Dedifferentiated amniotic fluid mesenchymal stem cell (primary cell): Measurements from ENCODE around the gene S100A12.
"Not testable (repeated sequence)": the region's sequence is repeated elsewhere in the genome, so short reads cannot be mapped to it uniquely, and the experiment has no call there.

Experiments used
- DNase-seq: peaks from one replicate; pipeline ENCODE4 v3.0.0-alpha.2; 2016; ENCODE audit errors: extremely low spot score

Gene S100A12

DNA sequence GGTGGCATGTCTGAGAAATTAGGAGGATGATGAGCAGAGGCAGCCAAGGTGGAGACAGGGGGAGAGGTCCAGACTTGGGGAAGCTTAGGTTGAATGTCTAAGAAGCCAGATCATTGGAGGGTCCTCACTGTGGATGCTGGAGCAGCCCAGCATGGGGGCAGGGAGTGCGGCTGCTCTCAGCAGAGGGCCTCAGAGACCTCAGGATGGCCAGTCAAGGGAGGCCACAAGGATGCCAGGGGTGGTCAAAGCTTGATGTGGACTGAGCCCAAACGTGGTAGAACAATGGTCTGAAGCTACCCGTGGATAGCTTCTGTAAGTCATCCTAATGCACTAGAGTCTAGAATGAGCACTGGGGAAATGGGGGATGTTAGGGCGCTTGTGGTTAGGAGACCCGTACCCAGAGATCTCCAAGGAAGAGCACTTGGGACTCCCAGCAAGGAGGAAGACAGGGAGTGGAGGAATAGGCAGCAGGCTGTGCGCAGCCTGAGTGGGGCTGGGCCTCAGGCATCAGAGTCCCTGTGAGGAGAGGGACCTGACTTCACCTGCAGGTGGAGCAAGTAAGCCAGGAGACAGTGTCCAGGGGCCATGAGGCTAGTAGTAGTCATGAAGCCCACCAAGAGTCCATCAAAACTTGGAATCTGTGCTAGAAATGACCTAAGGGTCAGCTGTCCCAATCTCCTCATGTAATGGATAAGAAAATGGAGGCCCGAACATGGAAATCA, 22.0 kb downstream of the S100A12 start:
- DNase-seq, result no peak

DNA sequence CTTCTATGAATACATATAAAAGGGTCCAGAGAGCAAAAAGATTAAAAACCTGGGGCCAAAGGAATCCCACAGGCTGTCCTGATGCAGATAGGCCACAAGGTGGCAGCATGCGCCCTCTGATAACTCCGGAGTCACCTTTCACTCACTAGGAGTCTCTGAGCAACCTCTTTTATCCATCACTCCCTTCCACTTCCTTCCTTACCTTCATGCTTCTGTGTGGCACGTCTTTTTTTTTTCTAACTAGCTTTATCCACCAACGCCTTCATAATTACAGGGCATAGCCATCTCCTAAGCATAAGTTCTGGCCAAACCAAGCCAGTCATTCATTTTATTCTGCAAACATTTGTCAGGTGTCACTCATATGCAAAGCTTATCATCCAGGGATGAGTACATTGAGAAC, 22.9 kb downstream of the S100A12 start:
- peak; percentile 63 for DNase-seq

DNA sequence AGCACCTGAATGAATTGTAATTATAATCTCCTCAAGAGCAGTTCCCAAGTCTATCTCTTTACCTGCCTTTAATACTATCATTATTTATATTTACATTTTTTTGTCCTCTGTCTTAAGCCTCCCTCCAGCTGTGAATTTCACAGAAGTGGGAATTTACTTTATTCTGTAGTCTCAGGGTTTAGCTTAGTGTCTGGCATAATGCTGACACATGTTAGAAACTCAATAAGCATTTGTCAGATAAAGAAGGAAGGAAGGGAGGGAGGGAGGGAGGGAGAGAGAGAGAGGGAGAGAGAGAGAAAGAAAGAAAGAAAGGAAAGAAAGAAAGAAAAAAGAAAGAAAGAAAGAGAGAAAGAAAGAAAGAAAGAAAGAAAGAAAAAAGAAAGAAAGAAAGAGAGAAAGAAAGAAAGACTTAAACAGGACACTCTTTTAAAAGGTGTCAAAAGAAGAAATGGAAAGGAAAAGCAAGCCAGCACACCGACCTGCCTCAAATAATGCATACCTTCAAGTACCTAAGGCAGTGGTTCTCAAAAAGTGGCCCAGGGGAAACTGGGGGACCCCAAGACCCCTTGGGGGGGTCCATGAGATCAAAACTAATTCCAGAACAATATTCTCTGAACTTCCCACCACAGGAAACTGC, 25.0 kb downstream of the S100A12 start:
- no peak for DNase-seq

DNA sequence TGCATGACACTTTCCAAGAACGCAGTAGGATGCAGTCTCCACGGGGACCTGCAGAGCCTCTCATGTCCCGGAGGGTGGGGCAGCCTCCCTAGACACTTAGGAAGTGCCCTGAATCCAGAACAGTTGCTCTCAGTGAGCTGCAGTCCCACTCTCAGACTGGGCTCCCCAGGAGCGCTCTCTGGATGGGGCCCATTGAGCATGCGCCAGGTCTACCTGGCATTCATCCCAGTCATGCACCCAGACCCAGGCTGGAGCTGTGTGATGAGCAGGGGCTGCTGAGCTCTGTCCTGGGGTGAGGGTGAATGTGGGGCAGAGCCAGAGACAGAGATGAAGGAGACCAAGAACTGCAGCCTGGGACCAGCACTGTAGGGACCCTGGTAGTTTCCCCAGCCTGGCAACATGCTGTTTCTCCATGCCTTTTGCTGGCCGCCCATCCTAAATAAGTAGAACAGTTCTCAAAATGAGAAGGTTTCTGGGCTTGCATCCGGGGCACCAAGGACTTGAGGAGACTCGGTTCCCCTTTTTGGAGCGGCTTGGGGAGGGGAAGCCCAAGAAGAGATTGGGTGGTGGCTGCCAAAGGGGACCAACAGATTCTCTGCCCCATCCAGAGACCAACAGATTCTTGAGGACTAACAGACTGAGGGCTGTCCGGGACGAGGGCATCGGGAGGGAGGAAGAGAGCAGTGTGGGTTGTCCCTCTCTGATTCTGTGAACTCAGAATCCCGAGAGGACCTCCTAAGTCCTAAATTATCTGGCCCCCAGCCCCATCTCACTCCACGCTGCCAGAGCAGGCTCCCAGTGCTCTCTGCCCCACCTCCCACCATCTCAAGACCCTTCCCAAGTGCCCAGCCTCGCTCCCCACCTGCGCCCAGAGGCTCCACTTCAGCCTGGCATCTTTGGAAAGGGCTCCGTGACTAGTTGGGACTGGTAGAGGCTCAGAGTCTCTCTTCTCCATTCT, 25.8 kb downstream of the S100A12 start:
- no peak for DNase-seq

DNA sequence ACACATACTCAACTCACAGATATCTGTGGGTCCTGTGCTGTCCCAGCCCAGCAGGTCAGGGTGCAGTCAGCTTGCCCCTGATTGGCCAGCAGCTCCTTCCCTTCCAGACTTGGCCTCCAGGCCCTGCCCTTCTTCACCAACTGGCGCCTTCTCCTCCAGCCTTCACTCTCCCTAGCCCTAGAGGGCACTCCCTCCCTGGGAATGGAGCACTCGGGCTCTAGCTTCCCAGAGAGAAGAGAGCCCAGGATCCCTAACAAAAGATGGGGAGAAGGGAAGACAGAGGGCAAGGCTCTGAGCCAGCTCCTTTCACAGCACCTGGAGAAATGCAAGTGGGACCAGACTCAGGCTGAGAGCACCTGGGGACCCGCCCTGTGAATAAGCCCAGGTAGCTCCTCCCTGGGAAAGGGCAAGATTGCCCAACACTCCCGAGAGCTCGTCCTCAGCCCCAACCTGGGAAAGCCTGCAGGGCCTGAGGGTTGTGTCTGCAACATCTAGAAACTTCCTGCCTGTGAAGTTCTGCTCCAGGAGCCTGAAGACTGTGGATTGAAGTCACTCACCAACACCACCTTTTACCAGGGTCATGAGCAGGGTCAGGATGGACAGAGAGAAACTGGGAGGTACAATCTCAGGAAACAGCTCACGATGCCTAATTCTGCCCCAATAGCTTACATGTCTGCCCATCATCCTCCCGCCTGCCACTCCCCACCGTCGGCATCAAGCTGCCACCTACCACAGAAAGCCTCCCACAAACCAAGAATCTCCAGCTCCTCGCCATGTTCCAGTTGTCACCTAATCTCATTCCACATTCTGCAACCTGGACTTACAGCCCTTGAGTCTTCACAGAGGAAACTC, 26.7 kb downstream of the S100A12 start, which contains the start of gene PGLYRP4:
PGLYRP4 (minus strand) TSS at position 331 of the 852 bp plus-strand sequence. CDS start 909 bp downstream, outside the sequence.
- DNase-seq, result no peak

DNA sequence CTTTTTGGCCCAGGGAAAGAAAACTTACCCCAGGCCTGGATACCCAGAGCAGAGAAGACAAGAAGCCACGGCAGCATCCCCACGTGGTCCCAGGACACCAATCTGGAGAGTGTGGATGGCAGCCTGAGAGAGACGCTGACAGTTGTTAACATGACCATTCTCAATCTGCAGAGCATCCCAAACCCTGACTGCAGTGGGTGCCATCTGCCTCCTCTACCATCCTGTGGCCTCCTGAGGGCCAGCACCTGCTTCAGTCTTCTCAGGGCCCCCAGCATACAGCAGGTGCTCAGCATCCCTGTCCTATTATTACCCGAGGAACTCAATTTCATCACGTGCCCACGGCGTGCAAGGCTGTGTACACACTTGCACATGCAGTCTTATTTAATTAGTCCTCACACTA, 27.6 kb downstream of the S100A12 start:
- no peak for DNase-seq

DNA sequence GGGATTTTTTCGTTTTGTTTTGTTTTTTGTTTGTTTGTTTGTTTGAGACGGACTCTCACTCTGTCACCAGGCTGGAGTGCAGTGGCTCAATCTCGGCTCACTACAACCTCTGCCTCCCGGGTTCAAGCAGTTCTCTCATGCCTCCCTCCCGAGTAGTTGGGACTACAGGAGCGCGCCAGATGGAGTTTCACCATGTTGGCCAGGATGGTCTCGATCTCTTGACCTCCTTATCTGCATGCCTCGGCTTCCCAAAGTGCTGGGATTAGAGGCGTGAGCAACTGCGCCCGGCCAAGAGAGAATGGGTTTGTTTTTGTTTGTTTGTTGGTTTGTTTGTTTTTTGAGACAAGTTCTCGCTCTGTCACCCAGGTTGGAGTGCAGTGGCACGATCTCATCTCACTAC, 28.4 kb downstream of the S100A12 start:
- DNase-seq, result not testable (repeated sequence)

DNA sequence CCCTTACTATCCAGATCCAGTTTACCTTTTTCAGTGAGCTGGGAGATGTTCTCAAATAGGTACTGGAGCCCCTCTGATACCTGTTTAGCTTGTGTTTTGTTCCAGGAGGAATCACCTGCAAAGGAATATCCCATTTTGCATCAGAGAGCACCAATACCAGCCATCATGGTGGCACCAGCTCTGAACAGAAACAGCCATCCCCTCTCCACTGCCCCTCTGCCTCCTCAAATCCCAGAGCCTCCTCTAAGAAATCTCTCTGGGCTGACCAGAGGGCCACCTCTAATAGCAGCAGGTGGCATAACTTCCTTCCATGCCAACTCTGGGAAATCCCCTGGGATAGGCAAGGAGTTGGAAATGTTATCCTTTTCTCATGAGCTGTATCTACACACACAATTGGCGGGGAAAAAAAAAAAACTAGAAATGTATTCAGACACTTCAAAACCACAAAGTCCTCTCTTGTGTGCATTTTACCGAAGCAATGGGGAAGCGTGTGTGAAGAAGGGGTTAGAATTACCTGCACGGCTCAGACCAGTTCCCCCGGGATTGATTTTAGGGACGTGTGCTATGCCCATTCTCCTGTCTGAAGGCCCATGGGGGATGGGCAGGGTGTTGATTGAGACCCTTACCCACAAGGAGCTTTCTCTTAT, 29.2 kb downstream of the S100A12 start:
- DNase-seq, result no peak

DNA sequence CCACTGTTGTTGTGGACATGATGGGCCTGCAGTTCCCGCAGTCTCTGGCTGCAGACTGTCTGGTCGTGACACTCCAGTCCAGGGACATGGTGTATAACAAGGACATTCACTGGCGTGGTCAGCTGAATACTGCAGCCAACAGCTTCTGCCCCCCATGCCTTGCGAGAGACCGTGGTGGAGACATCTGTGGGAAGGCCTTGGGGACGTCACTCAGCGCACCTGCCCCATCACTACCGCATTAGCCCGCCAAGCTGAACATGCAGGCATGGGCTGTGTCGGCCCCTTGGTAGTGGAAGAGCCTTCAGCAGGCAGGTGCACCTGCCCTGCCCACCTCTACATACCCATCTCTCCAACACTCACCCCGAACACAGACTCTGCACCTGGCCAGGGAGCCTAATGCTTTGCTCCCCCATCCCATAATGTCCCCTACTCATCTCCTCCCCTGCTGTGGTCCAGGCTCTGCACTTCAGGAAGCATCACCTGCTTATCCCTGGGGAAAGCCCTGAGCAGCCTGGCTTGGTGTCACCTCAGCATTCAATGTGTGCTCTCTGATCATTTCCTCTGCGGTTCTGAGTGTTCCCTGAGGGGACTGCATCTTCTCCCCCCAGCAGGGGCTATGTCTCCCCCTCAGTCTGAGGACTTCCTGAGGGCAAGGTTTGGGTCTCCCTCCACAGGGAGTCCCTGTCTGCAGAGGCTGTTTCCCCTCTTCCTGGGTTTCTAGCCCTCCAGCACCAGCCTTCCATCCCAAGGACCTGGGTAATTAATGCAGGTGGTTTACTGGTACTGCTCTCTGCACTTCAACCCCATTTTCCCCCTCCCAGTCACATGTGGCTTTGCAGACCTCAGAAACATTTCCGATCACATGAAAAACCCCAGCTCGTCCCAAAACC, 30.0 kb downstream of the S100A12 start:
- no peak for DNase-seq

DNA sequence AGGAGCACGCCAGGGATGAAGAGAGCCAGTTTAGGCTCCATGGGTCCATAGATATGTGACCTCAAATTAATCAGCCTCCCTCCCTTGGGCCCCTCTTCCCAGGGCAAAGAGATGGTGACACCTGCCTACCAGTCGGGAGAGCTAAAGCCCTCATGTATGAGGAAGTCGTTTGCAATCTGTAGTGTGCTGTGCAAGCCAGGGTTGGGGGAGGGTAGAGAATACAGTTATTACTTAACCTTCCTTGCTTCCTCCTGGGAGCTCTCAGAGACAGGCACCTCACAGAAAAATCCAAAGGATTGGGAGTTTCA, 30.7 kb downstream of the S100A12 start:
- no peak for DNase-seq

DNA sequence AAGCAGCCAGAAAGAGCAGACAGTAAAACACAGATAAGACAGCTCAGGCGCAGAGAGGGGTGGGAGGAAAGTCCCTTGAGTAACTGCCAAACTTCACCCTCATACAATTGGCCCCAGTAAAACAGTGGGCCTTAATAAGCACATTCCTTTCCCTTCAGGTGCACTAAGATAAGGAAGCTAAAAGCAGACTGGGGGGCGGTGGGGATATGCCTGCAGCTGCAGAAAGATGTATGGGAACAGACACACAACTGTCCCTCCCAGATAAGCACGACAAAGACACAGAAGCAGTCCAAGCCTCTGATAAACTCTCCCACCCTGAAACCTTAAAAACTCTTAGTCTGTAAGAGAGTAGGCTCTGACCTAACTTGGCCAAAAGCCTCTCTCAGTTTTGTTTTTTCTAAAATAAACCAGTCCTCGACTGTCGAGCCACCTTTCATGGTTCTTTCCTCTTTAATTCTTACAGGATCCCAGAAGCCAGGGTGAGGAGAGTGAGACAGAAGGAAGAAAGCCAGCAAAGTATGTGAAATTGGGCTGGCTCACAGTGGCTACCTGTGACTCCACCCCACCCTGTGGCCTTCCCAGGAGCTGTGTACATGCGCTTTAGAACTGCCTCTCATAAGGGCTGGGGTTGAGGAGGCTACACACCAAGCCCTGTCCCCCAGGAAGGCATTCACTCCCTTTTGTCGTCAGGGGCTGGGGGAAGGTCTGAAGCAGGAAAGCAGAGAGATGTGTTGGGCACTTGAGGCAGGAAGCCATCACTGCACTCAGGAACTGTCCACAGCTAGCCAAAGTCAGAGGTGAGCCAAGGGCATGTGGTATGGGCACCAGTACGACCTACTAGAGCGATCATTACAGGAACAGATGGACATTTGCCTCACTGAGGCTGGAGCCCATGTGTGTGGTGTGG, 31.4 kb downstream of the S100A12 start:
- no peak for DNase-seq

DNA sequence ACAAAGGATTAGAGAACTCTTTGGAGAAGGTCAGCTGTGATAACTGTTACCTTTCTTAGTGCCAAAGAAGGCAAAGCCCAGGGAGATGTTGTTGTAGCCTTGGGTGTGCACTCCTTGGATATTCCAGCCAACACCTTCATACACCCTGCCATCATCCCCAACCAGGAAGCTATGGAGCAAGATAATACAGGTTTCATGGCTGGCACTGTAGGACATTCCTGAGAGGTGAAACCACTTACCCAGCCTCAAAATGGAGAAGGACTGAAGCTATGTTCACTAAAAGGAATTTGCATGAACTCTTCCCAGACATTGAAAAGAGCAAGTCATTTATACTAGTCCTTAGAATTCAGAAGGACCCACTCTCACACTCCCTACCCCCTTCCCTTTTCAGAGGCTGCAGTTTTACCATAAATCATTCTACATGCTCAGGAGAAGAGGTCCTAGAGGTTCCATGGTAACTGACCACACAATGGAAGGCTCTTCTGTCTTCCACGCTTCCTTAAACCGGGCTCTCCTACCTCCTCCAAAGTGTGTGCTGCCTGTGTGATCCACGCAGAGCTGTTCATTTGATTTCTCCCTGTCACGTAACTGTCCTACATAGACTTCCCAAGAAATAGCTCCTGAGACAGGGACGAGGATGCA, 32.3 kb downstream of the S100A12 start:
- no peak for DNase-seq

DNA sequence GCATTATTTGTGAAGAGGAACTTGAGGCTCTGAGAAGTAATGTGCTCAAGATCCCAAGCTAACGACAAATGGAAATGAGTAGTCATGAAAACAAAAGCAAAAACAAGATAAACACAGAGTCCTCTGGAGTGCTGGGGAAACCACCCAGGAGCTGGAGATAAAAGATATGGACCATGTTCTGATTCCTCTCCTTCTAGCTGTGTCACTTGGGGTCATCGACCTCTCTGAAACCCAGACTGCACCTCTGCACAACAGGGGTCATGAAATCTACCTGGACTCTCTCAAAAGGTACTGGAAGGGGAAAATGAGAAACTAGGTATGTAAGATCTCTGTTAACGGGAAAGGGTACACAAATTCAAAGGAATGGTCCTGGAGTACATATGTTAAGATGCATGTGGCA, 33.2 kb downstream of the S100A12 start:
- DNase-seq, result no peak

DNA sequence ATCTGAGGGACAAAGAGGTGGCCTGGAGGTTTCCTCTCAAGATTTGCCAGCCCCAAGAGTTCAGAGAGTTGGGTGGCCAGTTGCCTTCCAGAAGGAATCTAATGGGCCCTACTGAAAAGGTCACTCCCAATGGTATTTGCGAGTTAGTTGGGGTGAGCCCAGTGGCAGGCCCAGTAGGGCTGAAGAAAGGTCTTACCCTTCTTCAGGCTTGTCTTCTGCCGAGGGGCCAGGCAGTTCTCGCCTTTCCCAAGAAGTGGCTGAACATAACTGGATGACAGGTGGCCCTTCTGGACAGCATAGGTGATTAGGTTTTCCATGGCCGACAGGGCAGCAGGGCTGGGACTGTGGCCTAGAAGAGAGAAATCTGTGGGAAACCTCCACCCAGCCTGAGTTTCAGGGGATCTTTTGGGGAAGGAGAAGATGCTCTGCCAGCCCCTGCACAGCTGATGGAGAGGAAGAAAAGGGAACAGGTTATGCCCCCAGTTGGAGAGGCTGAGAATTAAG, 33.9 kb downstream of the S100A12 start:
- no peak for DNase-seq

DNA sequence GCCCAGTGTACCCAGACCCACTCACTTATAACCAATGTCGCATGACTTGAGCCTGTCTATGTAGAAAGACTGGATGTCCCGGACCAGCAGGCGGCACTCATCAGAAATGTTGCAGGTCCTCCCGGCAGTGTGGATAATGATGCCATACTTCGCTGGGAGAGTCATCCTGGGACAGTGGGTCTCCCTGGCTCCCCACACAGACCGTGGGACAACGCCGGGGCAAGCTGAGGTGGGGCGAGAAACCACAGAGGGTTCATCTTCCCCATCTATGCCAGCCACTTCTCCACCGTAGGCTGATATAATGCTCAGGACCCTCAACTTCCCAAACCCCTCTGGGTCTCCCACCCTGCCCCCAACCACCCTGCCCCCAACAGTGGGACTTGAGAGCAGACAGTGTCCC, 35.1 kb downstream of the S100A12 start:
- DNase-seq, result no peak

DNA sequence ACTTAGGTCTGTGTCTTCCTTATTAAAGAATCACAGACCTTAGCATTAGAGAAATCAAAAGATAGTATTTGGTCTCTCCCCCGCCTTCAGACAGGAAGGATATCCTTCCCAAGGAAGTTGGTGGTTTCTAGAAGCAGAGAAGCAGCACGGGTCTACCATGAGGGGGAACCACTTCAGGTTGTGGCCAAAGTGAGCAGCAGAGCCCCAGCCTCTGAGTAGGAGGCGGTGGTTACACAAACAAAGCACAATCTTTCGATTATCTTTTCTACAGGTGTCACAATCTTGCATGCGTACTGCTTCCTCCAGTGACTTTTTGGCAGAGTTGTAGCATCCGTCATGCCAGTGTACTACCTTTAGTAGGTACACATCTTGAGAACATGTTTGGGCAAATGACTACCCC, 35.6 kb downstream of the S100A12 start:
- DNase-seq, result no peak

DNA sequence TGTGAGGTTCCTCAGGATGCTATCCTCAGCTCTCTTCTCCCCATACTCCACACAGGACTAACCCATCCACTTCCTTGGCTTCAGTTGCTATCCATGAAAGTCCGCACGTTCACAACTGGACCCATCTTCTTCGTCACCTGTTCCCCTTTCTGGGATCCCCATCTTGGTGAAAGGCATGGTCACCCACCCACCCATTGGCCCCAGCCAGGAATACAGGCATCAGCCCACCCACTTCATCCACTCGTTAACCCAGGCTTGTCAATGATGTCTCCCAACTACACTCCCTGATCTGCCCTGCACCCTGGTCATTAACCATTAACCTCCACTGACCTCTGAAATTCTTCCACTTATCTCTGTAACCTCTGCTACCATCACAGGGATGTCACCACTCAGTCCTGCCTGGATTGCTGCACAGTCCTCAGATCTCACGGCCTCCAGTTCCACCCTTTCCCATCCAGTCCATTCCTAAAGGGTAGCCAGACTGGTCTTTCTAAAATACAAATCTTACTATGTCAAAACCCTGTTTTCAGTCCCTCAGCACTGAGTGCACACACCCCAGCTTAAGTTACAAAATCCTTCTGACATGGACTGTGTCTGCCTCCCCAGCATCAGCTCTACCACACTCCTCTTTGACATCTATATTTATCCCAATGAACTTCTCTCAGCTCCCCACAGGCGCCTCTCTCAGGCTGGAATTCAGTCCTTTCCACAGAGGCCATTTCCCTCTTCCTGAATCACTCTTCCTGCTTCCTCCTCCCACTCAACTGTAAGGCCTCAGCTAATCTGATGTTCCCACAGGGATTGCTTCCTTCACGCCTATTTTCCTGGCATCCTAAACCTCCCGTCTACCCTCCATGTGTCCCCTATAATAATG, 37.2 kb downstream of the S100A12 start:
- no peak for DNase-seq
